Measurements from ENCODE around the gene MLLT1.
"Not testable (repeated sequence)": the region's sequence is repeated elsewhere in the genome, so short reads cannot be mapped to it uniquely, and the experiment has no call there.

The MLLT1 gene

DNA sequence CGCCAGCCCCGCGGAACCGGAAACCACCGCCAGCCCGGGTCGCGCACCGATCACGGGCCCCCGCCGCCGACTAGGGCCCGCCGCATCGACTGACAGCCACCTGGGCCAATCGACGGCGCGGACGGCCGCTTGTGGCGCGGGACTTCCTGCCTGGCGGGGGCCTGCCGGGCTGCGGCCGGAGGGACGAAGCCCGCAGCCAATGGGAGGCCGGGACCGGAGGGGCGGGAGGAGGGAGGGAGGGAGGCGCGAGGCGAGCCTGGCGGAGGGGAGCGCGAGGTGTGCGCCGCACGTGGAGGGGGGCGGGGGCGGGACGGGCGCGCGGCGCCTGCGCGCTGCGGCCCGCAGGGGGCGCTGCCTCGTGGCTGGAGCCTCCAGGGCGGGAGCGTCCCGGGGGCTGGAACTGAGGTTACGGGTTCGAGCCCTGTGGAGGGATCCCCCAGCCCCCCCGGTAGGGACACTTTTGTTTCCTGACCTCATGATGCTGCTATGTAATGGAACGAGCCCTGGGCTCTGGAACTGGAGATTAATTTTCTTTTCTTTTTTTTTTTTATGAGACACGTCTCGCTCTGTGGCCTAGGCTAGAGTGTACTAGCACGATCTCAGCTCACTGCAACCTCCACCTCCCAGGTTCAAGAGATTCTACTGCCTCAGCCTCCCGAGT lies at the start of gene MLLT1:
Gene MLLT1, minus strand, starts transcription at position 45 of the 661 bp plus-strand sequence. CDS start 191 bp downstream, outside the sequence.
- TF ChIP-seq CTCF (conservative IDR thresholded peaks at IDR 0.05; ENCODE audit: low read depth, low read length): peak; percentile 49
- DNase-seq (ENCODE audit: low read depth): peak; percentile 82
- H3K4me3 ChIP-seq (ENCODE audit: low read length): peak within 1 kb of the TSS; percentile 82

GRCh38 chr19:6326815-6327214 lies 47.0 kb upstream of the MLLT1 start:
- no peak for DNase-seq (ENCODE audit: low read depth)
- no peak overlapping the region for H3K4me3 ChIP-seq (ENCODE audit: low read length)
- TF ChIP-seq CTCF (conservative IDR thresholded peaks at IDR 0.05; ENCODE audit: low read depth, low read length): no peak

- TF ChIP-seq CTCF (conservative IDR thresholded peaks at IDR 0.05; ENCODE audit: low read depth, low read length): no peak
- DNase-seq (ENCODE audit: low read depth): no peak
- H3K4me3 ChIP-seq (ENCODE audit: low read length): no peak overlapping the region
These were observed 45.8 kb upstream of the MLLT1 start for GRCh38 chr19:6325614-6326013.

DNA sequence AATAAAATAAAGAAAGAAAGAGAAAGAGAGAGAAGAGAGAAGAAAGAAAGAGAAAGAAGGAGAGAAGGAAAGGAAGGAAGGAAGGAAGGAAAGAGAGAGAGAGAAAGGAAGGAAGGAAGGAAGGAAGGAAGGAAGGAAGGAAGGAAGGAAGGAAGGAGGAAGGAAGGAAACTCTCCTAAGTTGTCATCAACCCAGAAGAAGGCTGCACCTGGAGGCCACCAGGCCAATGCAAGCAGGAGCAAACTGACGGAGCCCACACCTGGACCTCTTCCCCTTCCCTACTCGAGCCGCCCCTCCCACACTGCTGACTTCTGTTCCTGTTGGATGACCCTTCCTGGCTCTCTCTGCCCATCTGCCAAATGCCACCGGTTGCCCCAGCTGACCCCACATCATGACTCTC lies 45.0 kb upstream of the MLLT1 start:
- no peak for DNase-seq (ENCODE audit: low read depth)
- TF ChIP-seq CTCF (conservative IDR thresholded peaks at IDR 0.05; ENCODE audit: low read depth, low read length): no peak
- no peak overlapping the region for H3K4me3 ChIP-seq (ENCODE audit: low read length)

- DNase-seq (ENCODE audit: low read depth): no peak
- no peak overlapping the region for H3K4me3 ChIP-seq (ENCODE audit: low read length)
- no peak for TF ChIP-seq CTCF (conservative IDR thresholded peaks at IDR 0.05; ENCODE audit: low read depth, low read length)
These were observed 42.5 kb upstream of the MLLT1 start for GRCh38 chr19:6322284-6322683.

- no peak overlapping the region for H3K4me3 ChIP-seq (ENCODE audit: low read length)
- DNase-seq (ENCODE audit: low read depth): no peak
- no peak for TF ChIP-seq CTCF (conservative IDR thresholded peaks at IDR 0.05; ENCODE audit: low read depth, low read length)
These were observed 39.6 kb upstream of the MLLT1 start for GRCh38 chr19:6319376-6319775.

GRCh38 chr19:6318772-6319171 lies 39.0 kb upstream of the MLLT1 start:
- no peak for DNase-seq (ENCODE audit: low read depth)
- no peak for TF ChIP-seq CTCF (conservative IDR thresholded peaks at IDR 0.05; ENCODE audit: low read depth, low read length)
- H3K4me3 ChIP-seq (ENCODE audit: low read length): no peak overlapping the region

GRCh38 chr19:6315646-6316045 lies 35.9 kb upstream of the MLLT1 start:
- not testable (repeated sequence) for H3K4me3 ChIP-seq (ENCODE audit: low read length); DNase-seq (ENCODE audit: low read depth)

Measured in retinal pigment epithelial cell (primary cell).